GM10248 (cell line): Measurements from ENCODE around the gene PRSS53.
A peak's percentile ranks its signal among the peaks of the same experiment; 100 is the strongest.

Experiments used
- CTCF ChIA-PET: fragments of 300-600 bp; sonication (Branson Sonifier 250); formaldehyde crosslinking; extraction: SDS; loops from one replicate; lab custom pipeline; 2021; ENCODE audit warnings: antibody characterized with exemption; lab: Yijun Ruan, JAX
- POLR2A ChIA-PET: fragments of 350-650 bp; sonication (Branson Sonifier 250); formaldehyde crosslinking; extraction: SDS; loops from one replicate; lab custom pipeline; 2020; ENCODE audit warnings: antibody characterized with exemption; lab: Yijun Ruan, JAX
- DNase-seq: peaks from one replicate; pipeline ENCODE4 v3.0.0; 2012; ENCODE audit errors: extremely low spot score
- TF ChIP-seq, protein P1 (sequence below): IDR thresholded peaks from 2 replicates; pipeline ENCODE4 v1.5.1; 2012; ENCODE audit warnings: mild to moderate bottlenecking, low read depth; ENCODE audit errors: extremely low read depth, missing control alignments, control extremely low read depth

The PRSS53 gene

DNA sequence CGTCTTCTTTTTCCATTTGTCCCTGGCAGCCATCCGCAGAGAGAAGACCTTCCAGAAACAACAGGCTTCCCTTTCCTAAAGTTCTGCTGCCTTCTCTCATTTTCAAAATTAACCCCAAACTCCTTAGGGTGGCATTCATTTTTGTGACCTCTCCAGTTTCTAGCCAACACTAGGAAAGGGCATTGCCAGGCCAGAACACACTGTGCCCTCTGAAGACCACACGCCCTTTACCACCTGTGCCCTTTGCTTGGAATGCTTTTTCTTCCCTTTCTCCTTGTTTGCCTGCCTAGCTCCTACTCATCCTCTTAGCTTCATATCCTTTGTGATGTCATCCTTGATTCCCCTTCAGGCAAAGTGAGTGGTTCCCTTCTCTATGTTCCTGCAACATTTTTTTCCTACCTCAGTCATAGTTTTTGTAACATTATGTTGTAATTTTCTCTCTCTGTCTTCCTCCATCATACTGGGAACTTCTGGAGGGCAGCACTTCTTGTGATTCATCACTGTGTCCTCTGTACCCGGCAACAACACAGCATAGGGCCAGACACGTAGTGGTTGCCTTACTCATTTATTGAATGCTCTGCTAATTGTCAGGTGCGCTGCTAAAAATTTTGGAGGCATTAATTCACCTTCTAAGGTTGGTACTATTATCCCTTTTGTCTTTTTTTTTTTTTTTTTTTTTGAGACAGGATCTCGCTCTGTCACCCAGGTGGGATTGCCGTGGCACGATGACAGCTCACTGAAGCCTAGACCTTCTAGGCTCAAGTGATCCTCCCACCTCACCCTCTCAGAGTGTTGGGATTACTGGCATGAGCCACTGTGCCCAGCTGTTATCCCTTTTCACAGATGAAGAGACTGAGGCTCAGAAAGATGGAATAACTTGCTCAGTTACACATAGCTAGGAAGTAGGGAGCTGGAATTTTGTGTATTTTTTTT lies 29.7 kb upstream of the PRSS53 start:
- no peak for DNase-seq
- ChIA-PET CTCF (interaction anchor here (0.7 to 3.0 kb wide), 9 partner anchors 11 to 339 kb away, joined by 3 to 24 read pairs (median 3); no protein-coding TSS in a partner anchor), POLR2A (interaction anchor here (0.5 to 1.7 kb wide), 9 partner anchors 11 to 330 kb away, joined by 3 to 23 read pairs (median 5); partner anchors contain the start of gene FUS)
- TF ChIP-seq, protein P1, sequence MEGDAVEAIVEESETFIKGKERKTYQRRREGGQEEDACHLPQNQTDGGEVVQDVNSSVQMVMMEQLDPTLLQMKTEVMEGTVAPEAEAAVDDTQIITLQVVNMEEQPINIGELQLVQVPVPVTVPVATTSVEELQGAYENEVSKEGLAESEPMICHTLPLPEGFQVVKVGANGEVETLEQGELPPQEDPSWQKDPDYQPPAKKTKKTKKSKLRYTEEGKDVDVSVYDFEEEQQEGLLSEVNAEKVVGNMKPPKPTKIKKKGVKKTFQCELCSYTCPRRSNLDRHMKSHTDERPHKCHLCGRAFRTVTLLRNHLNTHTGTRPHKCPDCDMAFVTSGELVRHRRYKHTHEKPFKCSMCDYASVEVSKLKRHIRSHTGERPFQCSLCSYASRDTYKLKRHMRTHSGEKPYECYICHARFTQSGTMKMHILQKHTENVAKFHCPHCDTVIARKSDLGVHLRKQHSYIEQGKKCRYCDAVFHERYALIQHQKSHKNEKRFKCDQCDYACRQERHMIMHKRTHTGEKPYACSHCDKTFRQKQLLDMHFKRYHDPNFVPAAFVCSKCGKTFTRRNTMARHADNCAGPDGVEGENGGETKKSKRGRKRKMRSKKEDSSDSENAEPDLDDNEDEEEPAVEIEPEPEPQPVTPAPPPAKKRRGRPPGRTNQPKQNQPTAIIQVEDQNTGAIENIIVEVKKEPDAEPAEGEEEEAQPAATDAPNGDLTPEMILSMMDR: no peak

- TF ChIP-seq, protein P1: no peak
- DNase-seq: peak; percentile 99
- ChIA-PET CTCF (interaction anchor here (0.7 to 2.8 kb wide), 11 partner anchors 12 to 343 kb away, joined by 3 to 24 read pairs (median 3); partner anchors contain the start of gene HSD3B7), POLR2A (interaction anchor here (0.5 to 1.7 kb wide), 17 partner anchors 12 to 329 kb away, joined by 3 to 23 read pairs (median 5); partner anchors contain the start of genes FUS, ZNF646 and ZNF668)
These were observed 28.9 kb upstream of the PRSS53 start, which contains the start of gene KAT8 for GRCh38 chr16:31117384-31118222. KAT8 (plus strand) TSS chr16:31117664; CDS start chr16:31117682, 18 bp downstream.

DNA sequence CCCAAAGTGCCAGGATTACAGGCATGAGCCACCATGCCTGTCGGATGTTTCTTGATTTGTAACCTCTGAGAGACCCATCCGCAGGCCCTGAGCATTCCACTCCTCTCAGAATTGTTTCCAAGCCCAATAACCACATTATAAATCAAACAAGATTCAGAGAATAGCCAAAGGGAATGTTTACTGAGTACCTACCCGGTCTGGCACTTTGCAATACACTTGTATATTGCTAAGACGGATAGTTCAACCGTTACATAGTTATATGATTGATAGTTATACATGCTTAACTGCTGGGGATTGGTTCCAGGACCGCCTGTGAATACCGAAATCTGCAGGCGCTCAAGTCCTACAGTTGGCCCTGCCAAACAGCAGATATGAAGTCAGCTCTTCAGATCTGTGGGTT lies 25.7 kb upstream of the PRSS53 start:
- DNase-seq: no peak
- POLR2A ChIA-PET: interaction anchor here (2.8 kb wide), 1 partner anchor 66 kb away, joined by 13 read pairs; the partner anchor contains the start of gene FUS
- TF ChIP-seq, protein P1: no peak
- CTCF ChIA-PET: interaction anchor here (1.1 to 2.2 kb wide), 4 partner anchors 15 to 130 kb away, joined by 3 to 10 read pairs (median 6); no protein-coding TSS in a partner anchor

- CTCF ChIA-PET: interaction anchor here (1.1 to 2.2 kb wide), 3 partner anchors 14 to 129 kb away, joined by 3 to 10 read pairs (median 6); no protein-coding TSS in a partner anchor
- TF ChIP-seq, protein P1: no peak
- POLR2A ChIA-PET: interaction anchor here (2.8 kb wide), 1 partner anchor 67 kb away, joined by 13 read pairs; the partner anchor contains the start of gene FUS
These were observed 24.7 kb upstream of the PRSS53 start for GRCh38 chr16:31113121-31114120.

GRCh38 chr16:31112711-31113110 lies 24.0 kb upstream of the PRSS53 start:
- TF ChIP-seq, protein P1: no peak
- no peak for DNase-seq
- CTCF ChIA-PET: interaction anchor here (0.8 to 2.2 kb wide), 2 partner anchors 21 to 29 kb away, joined by 3 to 10 read pairs; no protein-coding TSS in a partner anchor
- POLR2A ChIA-PET: interaction anchor here (2.8 kb wide), 1 partner anchor 67 kb away, joined by 13 read pairs; the partner anchor contains the start of gene FUS

More at GRCh38 chr16:31113121-31114120, 24.7 kb upstream of the PRSS53 start:
- DNase-seq: no peak
